Effector memory CD4-positive, alpha-beta T cell (primary cell): Measurements from ENCODE around the gene S100P.
A peak's percentile ranks its signal among the peaks of the same experiment; 100 is the strongest.

ENCODE experiments used
- DNase-seq, 3 donors: peaks; one replicate each; pipeline ENCODE4 v3.0.0-alpha.2; 2020
- H3K27ac ChIP-seq: 2 replicates; pipeline ENCODE4 v1.7.0; 2013; ENCODE audit warnings: mild to moderate bottlenecking, low read length, moderate library complexity; ENCODE audit not compliant: insufficient read depth, poor library complexity, severe bottlenecking
- H3K27me3 ChIP-seq: replicated peaks from 2 replicates; pipeline ENCODE4 v1.7.0; 2013; ENCODE audit warnings: mild to moderate bottlenecking, low read length; ENCODE audit not compliant: insufficient read depth, control insufficient read depth, poor library complexity, severe bottlenecking
- H3K36me3 ChIP-seq: 2 replicates; pipeline ENCODE4 v1.7.0; 2013; ENCODE audit warnings: mild to moderate bottlenecking, low read length, moderate library complexity; ENCODE audit not compliant: control insufficient read depth, insufficient read depth
- H3K4me1 ChIP-seq: 2 replicates; pipeline ENCODE4 v1.7.0; 2013; ENCODE audit warnings: low read length, mild to moderate bottlenecking; ENCODE audit not compliant: control insufficient read depth, insufficient read depth, poor library complexity, severe bottlenecking
- H3K4me3 ChIP-seq: 2 replicates; pipeline ENCODE4 v1.7.0; 2013; ENCODE audit warnings: low read length, low read depth, mild to moderate bottlenecking; ENCODE audit not compliant: insufficient read depth, poor library complexity, severe bottlenecking
- H3K9me3 ChIP-seq: 2 replicates; pipeline ENCODE4 v1.7.0; 2013; ENCODE audit warnings: mild to moderate bottlenecking, low read length, moderate library complexity; ENCODE audit not compliant: control insufficient read depth

The S100P gene

GRCh38 chr4:6686104-6686787 lies 7.4 kb upstream of the S100P start:
- Histone ChIP-seq H3K4me3 (no peak overlapping the region), H3K36me3 (peaks cover 5% of the 10 kb centered on the region), H3K4me1 (peaks cover 40% of the 10 kb centered on the region), H3K27ac (no peak overlapping the region), H3K27me3 (no peaks in the 10 kb centered on the region), H3K9me3 (no peaks in the 10 kb centered on the region)
- no peak for DNase-seq

- no peaks in the 10 kb centered on the region for H3K36me3 ChIP-seq
- no peak for DNase-seq
- H3K27ac ChIP-seq = peak overlapping the region; percentile 81
- no peaks in the 10 kb centered on the region for H3K27me3 ChIP-seq
- no peak overlapping the region for H3K4me3 ChIP-seq
- peaks cover 54% of the 10 kb centered on the region for H3K4me1 ChIP-seq
- no peaks in the 10 kb centered on the region for H3K9me3 ChIP-seq
Observed at GRCh38 chr4:6687947-6688878, 5.5 kb upstream of the S100P start.

GRCh38 chr4:6688879-6689505 lies 4.7 kb upstream of the S100P start:
- Histone ChIP-seq H3K9me3 (no peaks in the 10 kb centered on the region), H3K4me1 (peaks cover 62% of the 10 kb centered on the region), H3K4me3 (peak overlapping the region; percentile 38), H3K27ac (peak overlapping the region; percentile 81), H3K27me3 (no peaks in the 10 kb centered on the region), H3K36me3 (no peaks in the 10 kb centered on the region)
- peak; percentile 62 to 71 (median 68) for DNase-seq

- no peak for DNase-seq
- Histone ChIP-seq H3K36me3 (no peaks in the 10 kb centered on the region), H3K27ac (peak overlapping the region; percentile 81), H3K4me1 (peaks cover 67% of the 10 kb centered on the region), H3K9me3 (no peaks in the 10 kb centered on the region), H3K27me3 (no peaks in the 10 kb centered on the region), H3K4me3 (peak overlapping the region; percentile 38)
Observed at GRCh38 chr4:6689506-6689960, 4.1 kb upstream of the S100P start.

GRCh38 chr4:6692379-6692778 lies 1.3 kb upstream of the S100P start:
- H3K27ac ChIP-seq = peak overlapping the region; percentile 33
- H3K4me1 ChIP-seq = peaks cover 91% of the 10 kb centered on the region
- no peak overlapping the region for H3K4me3 ChIP-seq

GRCh38 chr4:6692806-6693205 lies 872 bp upstream of the S100P start:
- H3K4me3 ChIP-seq = no peak overlapping the region
- DNase-seq = no peak

More at GRCh38 chr4:6692379-6692778, 1.3 kb upstream of the S100P start:
- H3K27me3 ChIP-seq = no peaks in the 10 kb centered on the region
- no peak for DNase-seq
- no peaks in the 10 kb centered on the region for H3K36me3 ChIP-seq
- H3K9me3 ChIP-seq = no peaks in the 10 kb centered on the region

GRCh38 chr4:6694177-6694901 lies 661 bp downstream of the S100P start:
- peak overlapping the region; percentile 76 for H3K27ac ChIP-seq
- no peaks in the 10 kb centered on the region for H3K9me3 ChIP-seq
- peak overlapping the region; percentile 12 for H3K4me3 ChIP-seq
- peak in 1 of 3 donors; percentile 37 for DNase-seq
- H3K4me1 ChIP-seq = peaks cover 92% of the 10 kb centered on the region
- H3K27me3 ChIP-seq = no peaks in the 10 kb centered on the region
- no peaks in the 10 kb centered on the region for H3K36me3 ChIP-seq

More at GRCh38 chr4:6692806-6693205, 872 bp upstream of the S100P start:
- Histone ChIP-seq H3K4me1 (peaks cover 91% of the 10 kb centered on the region), H3K36me3 (no peaks in the 10 kb centered on the region), H3K27me3 (no peaks in the 10 kb centered on the region), H3K27ac (no peak overlapping the region), H3K9me3 (no peaks in the 10 kb centered on the region)

GRCh38 chr4:6695660-6696610 lies 2.3 kb downstream of the S100P start:
- Histone ChIP-seq H3K4me1 (peaks cover 85% of the 10 kb centered on the region), H3K4me3 (peak overlapping the region; percentile 7), H3K9me3 (no peaks in the 10 kb centered on the region), H3K27me3 (no peaks in the 10 kb centered on the region), H3K27ac (peak overlapping the region; percentile 76), H3K36me3 (no peaks in the 10 kb centered on the region)
- peak; percentile 49 to 63 (median 56) for DNase-seq
